HCT116 (cell line): ENCODE measurements around the gene WNT7B. TPM values are rescaled to one million over a fixed set of nuclear protein-coding genes. Genes with fewer than 3 reads are reported as not detected.

Experiments used
- ATAC-seq: fragments of 200-7000 bp; cut with Tn5 transposase; 2 replicates; pipeline ENCODE4 v1.9.1; 2020; ENCODE audit warnings: mild to moderate bottlenecking, moderate library complexity
- BruUV-seq: library from RNA; stranded (reverse); fragments of 400-500 nt; replicated peaks from 2 replicates; lab custom pipeline; 2021; lab: Mats Ljungman, UMichigan
- CTCF ChIA-PET: fragments of 300-600 bp; sonication (Branson Sonifier 250); formaldehyde crosslinking; loops from one replicate; lab custom pipeline; 2021; ENCODE audit warnings: antibody characterized with exemption; lab: Charles Lee
- POLR2A ChIA-PET: fragments of 300-600, 350-600 bp; sonication (Branson Sonifier 250); formaldehyde crosslinking; loops from one replicate; lab custom pipeline; 2021; ENCODE audit warnings: antibody characterized with exemption; lab: Charles Lee
- RAD21 ChIA-PET, 2 experiments: fragments of 300-600 bp; sonication (Branson Sonifier 250); formaldehyde crosslinking; loops; one replicate each; lab custom pipeline; 2023; ENCODE audit warnings: low total read pairs in 2 of 2; ENCODE audit not compliant: uncharacterized antibody in 2 of 2, unreplicated experiment in 2 of 2, low non-redundant PET in 1 of 2; lab: Charles Lee
- DNase-seq: peaks from one replicate; pipeline ENCODE4 v3.0.0-alpha.2; 2010; ENCODE audit warnings: low read depth, low spot score
- H2AFZ ChIP-seq: fragments of 200-600 bp; shearing (Covaris generic), sonication (generic); 2 replicates; pipeline ENCODE4 v1.6.1; 2017; ENCODE audit warnings: low read depth, mixed run types, mixed read lengths, antibody characterized with exemption, low read length; ENCODE audit not compliant: poor library complexity, severe bottlenecking
- H3K27ac ChIP-seq: 2 replicates; pipeline ENCODE4 v1.5.1; 2012; ENCODE audit warnings: low read depth, low read length
- H3K27me3 ChIP-seq: fragments of 200-600 bp; sonication (generic); 2 replicates; pipeline ENCODE4 v1.6.1; 2016; ENCODE audit warnings: mixed run types, low read length, mixed read lengths; ENCODE audit not compliant: insufficient read depth
- H3K36me3 ChIP-seq, 2 experiments: fragments of 200-500 bp in 1 of 2; fragments of 200-600 bp in 1 of 2; sonication (Bioruptor generic) in 1 of 2; sonication (generic) in 1 of 2; 2 replicates each; pipeline versions ENCODE4 v1.5.1 to v1.6.1; 2014 to 2016; ENCODE audit warnings: low read length in 2 of 2, inconsistent platforms in 1 of 2, mixed read lengths in 1 of 2, mixed run types in 1 of 2; ENCODE audit not compliant: insufficient read depth in 2 of 2, control insufficient read depth in 1 of 2
- H3K4me1 ChIP-seq, 2 experiments: fragments of 200-600 bp in 1 of 2; sonication (generic) in 1 of 2; 2 replicates each; pipeline versions ENCODE4 v1.5.1 to v1.6.1; 2012 to 2017; ENCODE audit warnings: low read length in 2 of 2, inconsistent platforms in 1 of 2, mild to moderate bottlenecking in 1 of 2, mixed read lengths in 1 of 2, mixed run types in 1 of 2, moderate library complexity in 1 of 2; ENCODE audit not compliant: insufficient read depth in 2 of 2, control insufficient read depth in 1 of 2
- H3K4me2 ChIP-seq: fragments of 200-600 bp; sonication (generic); 2 replicates; pipeline ENCODE4 v1.6.1; 2017; ENCODE audit warnings: mixed run types, low read length, mixed read lengths
- H3K4me3 ChIP-seq, 2 experiments: fragments of 200-600 bp in 1 of 2; sonication (generic) in 1 of 2; replicated peaks in 1 of 2; 2 replicates each; pipeline ENCODE4 v1.5.1; 2011 to 2016; ENCODE audit warnings: low read length in 2 of 2, control low read depth in 1 of 2, low read depth in 1 of 2, mild to moderate bottlenecking in 1 of 2, mixed read lengths in 1 of 2, mixed run types in 1 of 2
- H3K79me2 ChIP-seq: fragments of 200-600 bp; sonication (generic); 2 replicates; pipeline ENCODE4 v1.6.1; 2017; ENCODE audit warnings: mild to moderate bottlenecking, mixed run types, low read length, moderate library complexity, mixed read lengths; ENCODE audit not compliant: insufficient read depth
- H3K9ac ChIP-seq: fragments of 200-600 bp; sonication (generic); 2 replicates; pipeline ENCODE4 v1.6.1; 2016; ENCODE audit warnings: low read length, mixed read lengths
- H3K9me2 ChIP-seq: fragments of 200-600 bp; sonication (generic), shearing (Covaris generic); 2 replicates; pipeline ENCODE4 v1.6.1; 2017; ENCODE audit warnings: mixed run types, mild to moderate bottlenecking, moderate library complexity; ENCODE audit not compliant: insufficient read depth
- H3K9me3 ChIP-seq, 2 experiments: fragments of 200-500 bp in 1 of 2; fragments of 200-600 bp in 1 of 2; sonication (Bioruptor generic) in 1 of 2; sonication (generic) in 1 of 2; 2 replicates each; pipeline ENCODE4 v1.6.1; 2014 to 2017; ENCODE audit warnings: low read length in 2 of 2, mixed read lengths in 2 of 2, inconsistent platforms in 1 of 2, low read depth in 1 of 2, mild to moderate bottlenecking in 1 of 2, mixed run types in 1 of 2, moderate library complexity in 1 of 2; ENCODE audit not compliant: control insufficient read depth in 1 of 2, insufficient read depth in 1 of 2
- H4K20me1 ChIP-seq: fragments of 200-600 bp; sonication (generic), shearing (Covaris generic); 2 replicates; pipeline ENCODE4 v1.6.1; 2017; ENCODE audit warnings: mixed run types, mild to moderate bottlenecking, moderate library complexity; ENCODE audit not compliant: insufficient read depth
- CBX3 ChIP-seq: IDR thresholded peaks from 2 replicates; pipeline ENCODE4 v1.6.1; 2012; ENCODE audit warnings: low read depth
- CEBPB ChIP-seq: IDR thresholded peaks from 2 replicates; pipeline ENCODE4 v1.6.1; 2012; ENCODE audit warnings: low read depth
- EGR1 ChIP-seq: IDR thresholded peaks from 2 replicates; pipeline ENCODE4 v1.6.1; 2012; ENCODE audit warnings: low read depth
- FOSL1 ChIP-seq: IDR thresholded peaks from 2 replicates; pipeline ENCODE4 v1.6.1; 2012; ENCODE audit warnings: low read depth
- RAD21 ChIP-seq: IDR thresholded peaks from 2 replicates; pipeline ENCODE4 v1.6.1; 2012; ENCODE audit warnings: low read depth, mild to moderate bottlenecking
- SP1 ChIP-seq: IDR thresholded peaks from 2 replicates; pipeline ENCODE4 v1.6.1; 2012; ENCODE audit warnings: low read depth
- SRF ChIP-seq: IDR thresholded peaks from 2 replicates; pipeline ENCODE4 v1.6.1; 2012; ENCODE audit warnings: low read depth
- TCF7L2 ChIP-seq: IDR thresholded peaks from 2 replicates; pipeline ENCODE4 v1.7.0; 2011; ENCODE audit warnings: borderline replicate concordance, inconsistent platforms; ENCODE audit not compliant: insufficient read depth, insufficient read length; ENCODE audit errors: extremely low read depth
- YY1 ChIP-seq: IDR thresholded peaks from 2 replicates; pipeline ENCODE4 v1.6.1; 2011; ENCODE audit warnings: low read length, low read depth, moderate library complexity, mild to moderate bottlenecking; ENCODE audit not compliant: insufficient replicate concordance; ENCODE audit errors: extremely low read depth
- ZFX ChIP-seq: fragments of 450-650 bp; IDR thresholded peaks from 2 replicates; pipeline ENCODE4 v1.6.1; 2017
- intact Hi-C: fragments of 100-400 bp; cut with micrococcal nuclease; formaldehyde crosslinking; loops from 2 replicates; pipeline ENCODE4 v1.10.0; 2022
- total RNA-seq: library from RNA; stranded (reverse); gene quantifications from one replicate; pipeline ENCODE4 v1.2.1, GENCODE V29; 2021; ENCODE audit not compliant: unreplicated experiment
- TF ChIP-seq, protein P1 (sequence below): IDR thresholded peaks from 2 replicates; pipeline ENCODE4 v1.6.1; 2012
- TF ChIP-seq, protein P2 (sequence below), 3 experiments: fragments of 200-600 bp in 1 of 3; sonication (generic) in 1 of 3; IDR thresholded peaks in 2 of 3; conservative IDR thresholded peaks in 1 of 3; 2 replicates each; pipeline ENCODE4 v1.5.1; 2012 to 2017; ENCODE audit warnings: low read depth in 2 of 3, low read length in 2 of 3, antibody characterized with exemption in 1 of 3, borderline replicate concordance in 1 of 3, control low read depth in 1 of 3, mild to moderate bottlenecking in 1 of 3, mixed read lengths in 1 of 3, mixed run types in 1 of 3, moderate library complexity in 1 of 3; ENCODE audit not compliant: insufficient read depth in 1 of 3

The WNT7B gene
- total RNA-seq, 1 experiment from 2014 or later: 10.5 TPM

DNA sequence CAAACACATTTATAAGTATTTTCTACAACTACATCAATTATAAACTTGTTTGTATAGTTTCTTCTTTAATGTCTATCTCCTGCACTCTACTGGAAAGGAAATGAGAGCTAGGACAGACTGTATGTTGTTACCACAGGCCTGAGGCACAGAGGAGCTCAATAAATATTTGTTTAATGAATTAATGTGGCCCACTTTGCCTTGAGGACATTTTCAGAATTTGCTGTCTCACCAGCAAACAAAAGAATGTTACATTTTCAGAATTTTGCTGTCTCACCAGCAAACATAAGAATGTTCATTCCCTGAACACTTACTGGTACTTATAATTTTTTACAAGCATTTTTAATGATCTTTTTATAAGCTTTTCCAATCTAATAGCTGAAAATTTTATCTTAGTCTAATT is 41.9 kb upstream of the WNT7B start:
- CTCF ChIA-PET: interaction anchor here (3.7 kb wide), 1 partner anchor 12 kb away, joined by 22 read pairs; no protein-coding TSS in a partner anchor
- no peak for ATAC-seq
- H3K27me3 ChIP-seq: no peaks in the 10 kb centered on the region

More for the DNA sequence above, 41.9 kb upstream of the WNT7B start:
- no peak overlapping the region for H3K9ac ChIP-seq
- H4K20me1 ChIP-seq: no peaks in the 10 kb centered on the region
- no peak overlapping the region for H2AFZ ChIP-seq
- H3K36me3 ChIP-seq: no peaks in the 10 kb centered on the region
- DNase-seq: no peak
- ChIA-PET POLR2A (no interaction called here), RAD21 (no interaction called here)
- H3K79me2 ChIP-seq: no peaks in the 10 kb centered on the region
- no peaks in the 10 kb centered on the region for H3K9me2 ChIP-seq
- no peak overlapping the region for H3K27ac ChIP-seq
- BruUV-seq: no TSS peak
- H3K4me2 ChIP-seq: no peak overlapping the region
- intact Hi-C loops: no loop called here
- H3K9me3 ChIP-seq: no peaks in the 10 kb centered on the region
- TF ChIP-seq SP1: no peak
- TF ChIP-seq FOSL1: no peak
- no peak for TF ChIP-seq EGR1
- no peak for TF ChIP-seq SRF
- TF ChIP-seq CBX3: no peak
- TF ChIP-seq, protein P1, sequence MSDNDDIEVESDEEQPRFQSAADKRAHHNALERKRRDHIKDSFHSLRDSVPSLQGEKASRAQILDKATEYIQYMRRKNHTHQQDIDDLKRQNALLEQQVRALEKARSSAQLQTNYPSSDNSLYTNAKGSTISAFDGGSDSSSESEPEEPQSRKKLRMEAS: no peak
- no peak for TF ChIP-seq YY1
- TF ChIP-seq ZFX: no peak
- TF ChIP-seq RAD21: no peak
- no peak for TF ChIP-seq CEBPB
- TF ChIP-seq TCF7L2: no peak
- TF ChIP-seq, protein P2, sequence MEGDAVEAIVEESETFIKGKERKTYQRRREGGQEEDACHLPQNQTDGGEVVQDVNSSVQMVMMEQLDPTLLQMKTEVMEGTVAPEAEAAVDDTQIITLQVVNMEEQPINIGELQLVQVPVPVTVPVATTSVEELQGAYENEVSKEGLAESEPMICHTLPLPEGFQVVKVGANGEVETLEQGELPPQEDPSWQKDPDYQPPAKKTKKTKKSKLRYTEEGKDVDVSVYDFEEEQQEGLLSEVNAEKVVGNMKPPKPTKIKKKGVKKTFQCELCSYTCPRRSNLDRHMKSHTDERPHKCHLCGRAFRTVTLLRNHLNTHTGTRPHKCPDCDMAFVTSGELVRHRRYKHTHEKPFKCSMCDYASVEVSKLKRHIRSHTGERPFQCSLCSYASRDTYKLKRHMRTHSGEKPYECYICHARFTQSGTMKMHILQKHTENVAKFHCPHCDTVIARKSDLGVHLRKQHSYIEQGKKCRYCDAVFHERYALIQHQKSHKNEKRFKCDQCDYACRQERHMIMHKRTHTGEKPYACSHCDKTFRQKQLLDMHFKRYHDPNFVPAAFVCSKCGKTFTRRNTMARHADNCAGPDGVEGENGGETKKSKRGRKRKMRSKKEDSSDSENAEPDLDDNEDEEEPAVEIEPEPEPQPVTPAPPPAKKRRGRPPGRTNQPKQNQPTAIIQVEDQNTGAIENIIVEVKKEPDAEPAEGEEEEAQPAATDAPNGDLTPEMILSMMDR (IDR thresholded peaks at IDR 0.05 in 2 of 3, conservative IDR thresholded peaks at IDR 0.05 in 1 of 3; ENCODE audit: borderline replicate concordance in 1 of 3, insufficient read depth in 1 of 3, low read depth in 2 of 3, low read length in 2 of 3): no peak
- H3K4me3 ChIP-seq: no peak overlapping the region
- H3K4me1 ChIP-seq: peaks cover 18 to 27% of the 10 kb centered on the region in 2 experiments
